ENCODE results near the gene TTI1.

TTI1 gene

DNA sequence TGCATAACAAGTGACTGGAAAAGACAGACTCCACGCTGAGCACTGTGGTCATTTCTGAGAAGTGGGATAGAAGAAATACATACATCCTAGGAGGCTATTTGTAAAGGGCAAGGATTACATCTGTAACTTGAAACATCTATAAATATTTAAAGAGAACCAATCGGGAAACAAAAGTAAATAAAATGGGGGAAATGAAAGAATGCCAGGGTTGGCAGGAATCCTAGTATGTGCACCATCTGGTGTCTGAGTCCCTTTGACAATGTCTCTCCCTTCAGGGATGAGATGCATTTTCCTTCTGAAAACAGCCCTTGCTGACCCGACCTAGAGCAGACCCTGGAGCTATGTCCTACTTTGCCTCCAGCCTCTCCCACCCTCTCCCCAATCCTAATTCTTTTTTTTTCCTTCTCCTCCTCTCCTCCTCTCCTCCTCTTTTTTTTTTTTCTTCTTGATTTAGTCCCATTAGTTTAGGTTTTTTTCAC is 77.1 kb downstream of the TTI1 start:
- Mint-ChIP-seq H3K27ac (no peak overlapping the region), H3K9me3 (peaks cover 12% of the 10 kb centered on the region)

DNA sequence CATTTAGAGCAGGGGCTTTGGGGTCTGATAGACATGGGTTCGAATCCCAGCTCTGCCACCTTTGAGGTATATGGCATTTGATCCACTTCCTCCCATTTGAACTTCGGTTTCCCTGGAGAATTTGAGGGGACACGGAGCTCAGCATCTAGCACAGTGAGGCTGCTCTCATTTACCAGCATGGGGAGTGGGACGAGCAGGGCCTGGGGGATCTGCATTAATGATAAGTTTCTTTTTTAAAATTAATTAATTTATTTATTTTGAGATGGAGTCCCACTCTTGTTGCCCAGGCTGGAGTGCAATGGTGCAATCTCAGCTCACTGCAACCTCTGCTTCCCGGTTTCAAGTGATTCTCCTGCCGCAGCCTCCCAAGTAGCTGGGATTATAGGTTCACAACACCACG is 77.7 kb downstream of the TTI1 start:
- peaks cover 8% of the 10 kb centered on the region for H3K9me3 Mint-ChIP-seq
- H3K27ac Mint-ChIP-seq = no peak overlapping the region
- H3K4me1 Mint-ChIP-seq (ENCODE audit: low read depth) = no peaks in the 10 kb centered on the region
- no peaks in the 10 kb centered on the region for H3K36me3 Mint-ChIP-seq (ENCODE audit: low read depth)
- no peak overlapping the region for H3K4me3 Mint-ChIP-seq
- H3K27me3 Mint-ChIP-seq = peaks cover 13% of the 10 kb centered on the region

More for the DNA sequence above, 77.1 kb downstream of the TTI1 start:
- Mint-ChIP-seq H3K27me3 (peaks cover 13% of the 10 kb centered on the region), H3K4me1 (ENCODE audit: low read depth) (no peaks in the 10 kb centered on the region), H3K4me3 (no peak overlapping the region), H3K36me3 (ENCODE audit: low read depth) (no peaks in the 10 kb centered on the region)

DNA sequence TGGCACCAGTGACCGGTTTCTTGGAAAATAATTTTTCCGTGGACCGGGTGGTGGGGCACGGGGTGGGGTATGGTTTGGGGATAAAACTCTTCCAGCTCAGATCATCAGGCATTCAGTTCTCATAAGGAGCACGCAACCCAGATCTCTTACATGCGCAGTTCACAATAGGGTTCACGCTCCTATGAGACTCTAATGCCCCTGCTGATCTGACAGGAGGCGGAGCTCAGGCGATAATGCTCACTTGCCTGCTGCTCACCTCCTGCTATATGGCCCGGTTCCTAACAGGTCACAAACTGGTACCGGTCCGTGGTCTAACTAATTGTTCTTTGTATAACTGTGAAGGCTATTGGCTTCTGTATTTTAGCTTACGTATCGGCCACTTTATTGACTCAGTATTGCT is 78.6 kb downstream of the TTI1 start:
- Mint-ChIP-seq H3K36me3 (ENCODE audit: low read depth) (no peaks in the 10 kb centered on the region), H3K27me3 (peaks cover 11% of the 10 kb centered on the region), H3K4me1 (ENCODE audit: low read depth) (no peaks in the 10 kb centered on the region), H3K4me3 (no peak overlapping the region), H3K9me3 (peaks cover 4% of the 10 kb centered on the region), H3K27ac (no peak overlapping the region)

DNA sequence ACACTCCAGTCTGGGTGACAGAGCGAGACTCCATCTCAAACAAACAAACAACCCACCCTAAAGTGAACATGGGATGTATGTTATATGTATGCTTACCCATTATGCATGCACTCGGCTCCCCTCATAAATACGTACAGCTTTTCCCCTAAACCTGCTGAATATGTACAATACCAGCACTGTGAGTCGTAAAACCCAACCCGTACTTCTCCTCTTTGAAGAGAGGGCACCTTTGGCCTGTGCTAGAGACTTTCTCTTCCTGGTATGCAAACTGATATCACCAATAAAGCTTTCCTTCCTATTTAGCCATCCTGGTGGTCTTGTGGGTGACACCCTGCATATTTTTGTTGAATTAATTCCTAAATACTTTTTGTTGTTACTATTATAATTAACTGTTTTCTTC is 79.1 kb downstream of the TTI1 start:
- Mint-ChIP-seq H3K4me1 (ENCODE audit: low read depth) (no peaks in the 10 kb centered on the region), H3K36me3 (ENCODE audit: low read depth) (no peaks in the 10 kb centered on the region), H3K27me3 (peaks cover 6% of the 10 kb centered on the region), H3K4me3 (no peak overlapping the region), H3K27ac (no peak overlapping the region), H3K9me3 (no peaks in the 10 kb centered on the region)

DNA sequence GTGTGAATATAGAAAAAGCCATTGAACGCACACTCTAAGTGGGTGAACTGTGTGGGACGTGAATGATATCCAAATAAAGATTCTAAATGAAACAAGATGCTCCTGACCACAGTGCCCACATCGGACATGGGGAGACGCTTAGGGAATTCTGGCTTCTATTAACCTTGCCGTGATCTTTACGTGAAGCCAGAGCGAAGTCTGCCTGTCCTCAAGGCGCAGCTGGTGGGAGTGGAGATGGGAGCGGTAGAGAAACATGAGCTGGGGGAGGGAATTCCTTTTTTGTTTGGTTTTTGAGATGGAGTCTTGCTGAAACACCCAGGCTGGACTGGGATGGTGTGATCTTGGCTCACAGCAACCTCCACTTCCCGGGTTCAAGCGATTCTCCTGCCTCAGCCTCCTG is 84.3 kb downstream of the TTI1 start:
- no peak overlapping the region for H3K27ac Mint-ChIP-seq
- peaks cover 7% of the 10 kb centered on the region for H3K9me3 Mint-ChIP-seq
- H3K27me3 Mint-ChIP-seq = no peaks in the 10 kb centered on the region
- H3K4me1 Mint-ChIP-seq (ENCODE audit: low read depth) = no peaks in the 10 kb centered on the region
- no peaks in the 10 kb centered on the region for H3K36me3 Mint-ChIP-seq (ENCODE audit: low read depth)
- no peak overlapping the region for H3K4me3 Mint-ChIP-seq

DNA sequence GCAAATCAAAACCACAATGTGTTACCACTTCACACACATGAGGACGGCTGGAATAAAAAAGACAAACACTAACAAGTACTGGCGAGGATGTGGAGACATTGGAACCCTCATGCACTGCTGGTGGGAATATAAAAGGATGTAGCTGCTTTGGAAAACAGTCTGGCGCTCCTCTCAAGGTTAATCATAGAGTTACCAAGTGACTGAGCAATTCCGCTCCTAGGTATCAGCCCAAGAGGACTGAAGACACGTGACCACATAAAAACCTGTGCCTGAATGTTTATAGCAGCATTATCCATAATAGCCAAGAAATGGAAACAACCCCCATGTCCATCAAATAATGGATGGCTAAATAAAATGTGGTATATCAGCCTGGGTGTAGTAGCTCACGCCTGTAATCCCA is 85.3 kb downstream of the TTI1 start:
- Mint-ChIP-seq H3K4me1 (ENCODE audit: low read depth) (no peaks in the 10 kb centered on the region), H3K27ac (no peak overlapping the region), H3K27me3 (no peaks in the 10 kb centered on the region), H3K4me3 (no peak overlapping the region), H3K36me3 (ENCODE audit: low read depth) (no peaks in the 10 kb centered on the region), H3K9me3 (peaks cover 7% of the 10 kb centered on the region)

DNA sequence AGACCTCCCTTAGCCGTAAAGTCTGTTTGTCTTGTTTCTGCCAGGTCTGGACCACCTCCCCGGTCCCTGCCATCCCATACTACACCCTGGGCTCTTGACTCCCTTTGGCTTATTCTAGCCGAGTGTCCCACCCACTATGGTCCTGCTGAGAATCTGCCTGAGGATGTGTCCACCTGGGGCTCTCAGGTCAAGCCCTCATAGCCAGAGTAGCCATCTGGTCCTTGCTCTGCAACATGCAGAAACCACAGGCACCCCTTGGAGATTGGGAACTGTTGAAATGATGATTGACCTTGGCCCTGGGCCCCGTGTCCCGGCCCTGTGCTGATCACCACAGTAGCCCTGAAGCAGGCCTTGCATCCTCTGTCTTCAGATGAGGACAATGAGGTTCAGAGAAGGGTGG is 86.3 kb downstream of the TTI1 start:
- Mint-ChIP-seq H3K27me3 (no peaks in the 10 kb centered on the region), H3K4me1 (ENCODE audit: low read depth) (no peaks in the 10 kb centered on the region), H3K4me3 (no peak overlapping the region), H3K9me3 (peaks cover 7% of the 10 kb centered on the region), H3K27ac (no peak overlapping the region), H3K36me3 (ENCODE audit: low read depth) (no peaks in the 10 kb centered on the region)

DNA sequence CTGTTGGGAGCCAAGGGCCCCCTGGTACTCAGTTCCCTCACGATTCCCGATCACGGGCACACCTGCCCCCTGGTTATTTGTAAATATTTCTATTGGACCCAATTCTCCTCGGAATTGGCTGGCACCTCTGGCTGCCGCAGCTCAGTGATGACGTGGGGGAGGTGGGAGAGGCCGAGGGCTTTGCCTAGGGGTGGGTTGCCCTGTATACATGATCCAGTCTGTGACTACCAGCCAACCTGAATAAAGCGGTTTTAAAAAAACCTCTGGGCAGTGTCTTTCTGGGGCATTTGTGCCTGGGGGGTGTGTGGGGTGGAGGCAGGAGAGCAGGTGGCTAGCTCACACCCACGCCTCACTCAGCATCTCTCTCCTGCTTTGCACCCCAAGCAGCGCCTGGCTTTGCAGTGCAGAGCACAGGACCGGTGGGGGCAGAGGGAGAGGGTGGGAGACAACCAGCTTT is 88.1 kb downstream of the TTI1 start:
- H3K36me3 Mint-ChIP-seq (ENCODE audit: low read depth) = no peaks in the 10 kb centered on the region

DNA sequence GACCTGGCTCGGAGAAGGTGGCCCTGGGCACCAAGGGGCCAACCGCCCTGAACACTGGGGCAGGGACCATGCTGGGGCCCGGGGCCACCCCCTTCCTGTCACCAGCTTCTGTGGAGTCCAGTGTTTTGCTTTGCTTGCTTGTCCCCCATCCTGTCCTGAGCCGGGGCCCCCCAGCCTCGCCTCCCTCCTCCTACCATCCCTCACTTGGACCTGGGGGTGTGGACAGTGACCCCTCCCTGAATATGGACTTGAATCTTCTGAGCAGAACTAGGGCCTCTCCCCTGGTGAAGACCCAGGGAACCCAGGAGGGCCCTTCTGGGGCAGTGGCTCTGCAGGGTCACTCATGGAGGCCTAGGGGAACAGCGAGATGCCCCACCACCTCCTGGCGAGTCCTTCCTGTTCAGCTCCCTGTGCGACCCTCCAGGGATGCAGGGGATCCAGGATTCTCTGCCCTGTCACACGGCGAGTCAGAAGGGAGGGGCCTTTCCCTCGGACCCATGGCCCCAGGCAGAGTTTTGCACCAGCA is 88.7 kb downstream of the TTI1 start:
- H3K9me3 Mint-ChIP-seq = peaks cover 7% of the 10 kb centered on the region
- H3K36me3 Mint-ChIP-seq (ENCODE audit: low read depth) = no peaks in the 10 kb centered on the region
- no peaks in the 10 kb centered on the region for H3K4me1 Mint-ChIP-seq (ENCODE audit: low read depth)
- H3K4me3 Mint-ChIP-seq = no peak overlapping the region
- H3K27ac Mint-ChIP-seq = no peak overlapping the region
- H3K27me3 Mint-ChIP-seq = no peaks in the 10 kb centered on the region

More for the DNA sequence above, 88.1 kb downstream of the TTI1 start:
- Mint-ChIP-seq H3K4me3 (no peak overlapping the region), H3K9me3 (peaks cover 7% of the 10 kb centered on the region), H3K4me1 (ENCODE audit: low read depth) (no peaks in the 10 kb centered on the region), H3K27ac (no peak overlapping the region), H3K27me3 (no peaks in the 10 kb centered on the region)

DNA sequence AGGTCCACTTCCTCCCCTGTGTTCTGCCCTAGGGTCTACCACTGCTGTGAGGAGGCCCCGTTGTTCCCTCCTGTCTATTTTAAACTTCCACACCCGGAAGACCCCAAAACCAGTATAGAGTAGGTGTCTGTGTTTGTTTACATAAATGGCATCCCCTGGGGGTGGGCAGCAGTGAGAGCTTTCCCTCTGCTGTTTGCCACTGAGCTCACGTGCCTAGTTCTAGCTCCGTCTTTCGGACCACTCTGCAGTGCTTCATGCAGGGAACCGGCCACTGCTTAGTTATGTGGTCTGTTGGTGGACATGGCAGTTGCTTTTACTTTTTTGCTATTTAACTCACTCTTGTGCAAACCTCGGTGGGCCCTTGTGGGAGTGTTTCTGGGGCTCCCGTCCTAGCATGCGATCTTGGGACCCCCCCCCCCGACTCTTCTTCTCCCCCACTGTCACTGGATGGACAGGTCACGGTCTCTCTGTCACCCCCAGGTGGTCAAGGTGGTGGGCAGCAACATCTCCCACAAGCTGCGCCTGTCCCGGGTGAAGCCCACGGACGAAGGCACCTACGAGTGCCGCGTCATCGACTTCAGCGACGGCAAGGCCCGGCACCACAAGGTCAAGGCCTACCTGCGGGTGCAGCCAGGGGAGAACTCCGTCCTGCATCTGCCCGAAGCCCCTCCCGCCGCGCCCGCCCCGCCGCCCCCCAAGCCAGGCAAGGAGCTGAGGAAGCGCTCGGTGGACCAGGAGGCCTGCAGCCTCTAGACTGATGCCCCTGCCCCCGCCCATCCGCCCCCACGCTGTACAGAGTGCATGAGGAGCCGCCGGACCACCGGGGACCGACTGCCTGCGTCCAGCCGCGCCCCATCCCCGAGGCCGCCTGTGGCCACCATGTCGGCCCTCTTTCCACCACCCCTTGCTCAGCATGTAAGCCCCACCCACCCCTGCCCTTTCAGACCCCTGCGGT is 89.5 kb downstream of the TTI1 start:
- H3K36me3 Mint-ChIP-seq (ENCODE audit: low read depth) = no peaks in the 10 kb centered on the region

DNA sequence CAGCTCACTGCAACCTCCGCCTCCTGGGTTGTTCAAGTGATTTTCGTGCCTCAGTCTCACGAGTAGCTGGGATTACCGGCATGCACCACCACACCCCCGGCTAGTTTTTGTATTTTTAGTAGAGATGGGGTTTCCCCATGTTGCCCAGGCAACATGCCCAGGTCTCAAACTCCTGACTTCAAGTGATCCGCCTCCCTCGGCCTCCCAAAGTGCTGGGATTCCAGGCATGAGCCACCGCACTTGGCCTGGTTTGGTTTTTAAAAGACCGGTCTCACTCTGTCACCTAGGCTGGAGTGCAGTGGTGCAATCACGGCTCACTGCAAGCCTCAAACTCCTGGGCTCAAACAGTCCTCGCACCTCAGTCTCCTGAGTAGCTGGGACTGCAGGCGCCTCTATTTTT is 90.2 kb downstream of the TTI1 start:
- Mint-ChIP-seq H3K27ac (no peak overlapping the region), H3K36me3 (ENCODE audit: low read depth) (no peaks in the 10 kb centered on the region), H3K27me3 (no peaks in the 10 kb centered on the region), H3K4me3 (no peak overlapping the region), H3K9me3 (peaks cover 4% of the 10 kb centered on the region), H3K4me1 (ENCODE audit: low read depth) (no peaks in the 10 kb centered on the region)

More for the DNA sequence above, 89.5 kb downstream of the TTI1 start:
- Mint-ChIP-seq H3K27me3 (no peaks in the 10 kb centered on the region), H3K4me3 (no peak overlapping the region), H3K27ac (no peak overlapping the region), H3K9me3 (peaks cover 7% of the 10 kb centered on the region), H3K4me1 (ENCODE audit: low read depth) (no peaks in the 10 kb centered on the region)

DNA sequence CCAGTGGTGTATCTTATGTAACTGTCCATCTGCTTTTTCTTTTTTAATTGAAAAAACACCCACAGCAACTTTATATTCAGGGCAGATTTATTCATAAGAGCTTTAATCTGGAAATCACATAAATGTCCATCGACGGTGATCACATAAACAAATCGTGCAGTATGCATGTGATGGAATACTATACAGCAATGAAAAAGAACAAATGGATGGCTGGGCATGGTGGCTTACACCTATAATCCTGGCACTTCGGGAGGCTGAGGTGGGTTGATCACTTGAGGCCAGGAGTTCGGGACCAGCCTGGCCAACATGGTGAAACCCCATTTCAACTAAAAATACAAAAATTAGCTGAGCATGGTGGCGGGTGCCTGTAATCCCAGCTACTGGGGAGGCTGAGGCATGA is 91.3 kb downstream of the TTI1 start:
- Mint-ChIP-seq H3K4me1 (ENCODE audit: low read depth) (no peaks in the 10 kb centered on the region), H3K36me3 (ENCODE audit: low read depth) (no peaks in the 10 kb centered on the region), H3K4me3 (no peak overlapping the region), H3K27ac (no peak overlapping the region), H3K9me3 (no peaks in the 10 kb centered on the region), H3K27me3 (no peaks in the 10 kb centered on the region)

DNA sequence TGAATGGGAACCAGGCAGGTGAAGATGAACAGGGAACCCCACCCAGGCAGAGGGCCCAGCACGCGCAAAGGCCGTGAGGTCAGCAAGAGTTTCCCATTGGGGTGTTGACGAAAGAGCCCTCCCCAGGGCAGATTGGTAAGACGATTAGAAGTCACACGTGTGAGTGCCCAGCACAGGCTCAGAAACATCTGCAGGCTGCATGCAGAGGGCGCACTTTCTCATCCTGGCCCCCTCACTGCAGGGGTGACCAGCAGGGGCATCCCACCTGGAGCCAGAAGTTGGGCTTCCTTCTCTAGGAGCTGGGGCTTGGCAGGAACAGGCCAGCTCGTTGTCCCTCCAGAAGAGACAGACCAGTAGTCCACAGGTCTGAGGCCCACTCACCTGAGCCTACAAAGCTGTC is 91.9 kb downstream of the TTI1 start:
- H3K36me3 Mint-ChIP-seq (ENCODE audit: low read depth) = no peaks in the 10 kb centered on the region
- no peak overlapping the region for H3K4me3 Mint-ChIP-seq
- no peak overlapping the region for H3K27ac Mint-ChIP-seq
- H3K4me1 Mint-ChIP-seq (ENCODE audit: low read depth) = no peaks in the 10 kb centered on the region
- H3K27me3 Mint-ChIP-seq = no peaks in the 10 kb centered on the region
- H3K9me3 Mint-ChIP-seq = no peaks in the 10 kb centered on the region

DNA sequence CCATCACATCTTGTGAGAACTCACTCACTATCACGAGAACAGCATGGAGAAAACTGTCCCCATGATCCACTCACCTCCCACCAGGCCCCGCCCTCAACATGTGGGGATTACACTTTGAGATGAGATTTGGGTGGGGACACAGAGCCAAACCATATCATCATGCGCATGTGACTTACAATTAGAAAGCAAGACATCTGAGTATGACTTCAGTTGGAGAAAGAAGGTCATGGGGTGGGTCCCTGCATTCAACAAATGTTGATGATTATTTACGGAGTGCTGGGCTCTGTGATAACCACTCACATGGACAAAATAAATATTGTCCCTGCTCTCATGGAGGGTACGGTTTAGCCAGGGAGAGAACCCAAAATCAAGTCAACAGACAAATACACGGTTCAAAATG is 92.4 kb downstream of the TTI1 start:
- Mint-ChIP-seq H3K4me3 (no peak overlapping the region), H3K4me1 (ENCODE audit: low read depth) (no peaks in the 10 kb centered on the region)

DNA sequence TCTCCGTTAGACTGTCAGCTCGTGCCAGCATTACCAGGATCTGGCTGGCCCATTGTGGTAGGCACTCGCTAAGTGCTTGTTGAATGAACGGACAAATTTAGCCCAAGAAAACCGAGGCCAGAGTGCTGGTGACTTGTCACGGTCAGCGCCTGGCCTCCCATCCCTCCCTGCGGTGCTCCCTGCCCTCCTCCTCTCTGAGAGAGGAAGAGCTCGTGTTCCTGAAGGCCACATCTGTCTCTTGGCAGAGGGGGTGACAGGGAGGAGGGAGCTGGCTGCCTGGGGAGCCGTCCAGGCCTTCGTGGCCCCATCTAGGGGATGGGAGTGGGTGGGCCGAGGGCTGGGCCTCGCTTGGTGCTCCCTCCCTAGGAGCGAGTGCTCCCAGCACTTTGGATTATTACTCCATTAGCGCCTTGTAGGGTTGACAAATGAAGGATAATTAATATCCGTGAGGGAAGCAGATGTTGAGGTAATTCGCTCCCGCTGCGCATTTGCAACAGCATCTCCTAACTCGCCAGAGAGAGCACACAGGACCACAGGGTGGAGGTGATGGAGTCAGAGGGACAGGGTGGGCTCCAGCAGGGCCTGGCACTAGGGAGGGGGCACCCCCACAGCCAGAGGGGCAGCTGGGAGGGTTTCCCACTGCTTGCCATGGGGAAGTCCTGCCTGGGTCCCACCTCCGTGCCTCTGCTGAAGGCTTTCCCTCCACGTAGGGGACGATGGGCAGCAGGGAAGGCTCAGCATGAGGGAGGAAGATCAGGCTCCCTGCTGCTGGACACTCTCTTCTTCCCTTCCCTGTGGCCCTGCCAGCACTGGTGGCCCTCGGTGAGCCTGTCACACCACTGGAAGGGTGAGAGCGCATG is 93.3 kb downstream of the TTI1 start:
- Mint-ChIP-seq H3K4me3 (no peak overlapping the region), H3K36me3 (ENCODE audit: low read depth) (no peaks in the 10 kb centered on the region), H3K9me3 (no peaks in the 10 kb centered on the region), H3K27ac (no peak overlapping the region), H3K27me3 (peaks cover 3% of the 10 kb centered on the region), H3K4me1 (ENCODE audit: low read depth) (no peaks in the 10 kb centered on the region)

More for the DNA sequence above, 92.4 kb downstream of the TTI1 start:
- Mint-ChIP-seq H3K27ac (no peak overlapping the region), H3K36me3 (ENCODE audit: low read depth) (no peaks in the 10 kb centered on the region), H3K9me3 (no peaks in the 10 kb centered on the region), H3K27me3 (no peaks in the 10 kb centered on the region)

Data from stimulated activated naive CD8-positive, alpha-beta T cell treated with anti-CD3 and anti-CD28 coated beads, Interleukin-15, Interleukin-2, amounts not matched to agents 100 ng/mL and 50 ng/mL, for 24 hours (primary cell).